NCI-H2107 (cell line): Measurements from ENCODE around the gene ZNF407.

Source experiments
- DNase-seq: peaks from one replicate; lab custom pipeline; 2025; lab: John Stamatoyannopoulos, UW

The ZNF407 gene

GRCh38 chr18:75009878-75010277 lies 412.2 kb downstream of the ZNF407 start:
- DNase-seq = no peak

GRCh38 chr18:75010278-75010677 lies 412.6 kb downstream of the ZNF407 start:
- no peak for DNase-seq

GRCh38 chr18:75010689-75011088 lies 413.0 kb downstream of the ZNF407 start:
- DNase-seq = no peak

- DNase-seq = no peak
Measured at GRCh38 chr18:75016025-75016717, 418.5 kb downstream of the ZNF407 start.

- DNase-seq = no peak
Measured at GRCh38 chr18:75023473-75023872, 425.8 kb downstream of the ZNF407 start.

- no peak for DNase-seq
Measured at GRCh38 chr18:75024871-75025270, 427.2 kb downstream of the ZNF407 start.

- no peak for DNase-seq
Measured at GRCh38 chr18:75025573-75025972, 427.9 kb downstream of the ZNF407 start.

GRCh38 chr18:75029481-75029880 lies 431.8 kb downstream of the ZNF407 start:
- DNase-seq = no peak

GRCh38 chr18:75031717-75032317 lies 434.1 kb downstream of the ZNF407 start:
- DNase-seq = no peak

DNA sequence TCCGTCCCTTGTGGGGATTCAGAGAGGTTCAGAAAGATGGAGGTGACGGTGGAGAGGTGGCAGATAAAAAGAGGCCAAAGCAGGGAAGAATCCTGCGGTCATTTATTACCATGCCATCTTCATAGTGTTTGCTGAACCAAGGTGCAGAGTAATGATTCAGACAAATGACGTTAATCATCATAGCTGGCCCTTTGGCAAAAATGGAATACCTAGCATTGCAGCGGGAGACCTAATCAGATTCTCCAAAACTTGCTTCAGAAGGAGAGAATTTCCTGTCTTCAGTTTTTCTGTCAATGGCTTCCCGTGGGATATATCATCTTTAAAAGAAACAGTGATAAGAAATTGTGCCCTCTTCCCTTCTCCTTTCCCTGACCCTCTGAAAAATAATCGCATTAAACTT lies 435.8 kb downstream of the ZNF407 start:
- DNase-seq = no peak

DNA sequence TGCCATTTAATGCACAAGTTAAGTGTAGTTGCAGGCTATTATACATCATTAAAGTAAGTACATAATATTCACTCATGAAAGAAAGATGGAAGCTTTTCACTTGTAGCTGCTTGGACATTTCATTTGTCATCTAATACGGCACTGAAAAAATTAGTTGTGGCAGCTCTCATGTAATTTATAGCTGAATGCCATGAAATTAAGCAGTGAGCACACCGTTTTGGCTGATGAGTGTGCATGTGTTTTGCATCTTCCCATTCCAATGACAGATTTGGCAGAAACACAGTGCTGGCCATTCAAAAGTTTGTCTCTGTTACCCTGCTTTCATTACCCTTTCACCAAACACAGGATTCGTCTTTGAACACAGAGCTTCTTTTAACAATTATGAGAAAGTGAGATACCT lies 437.3 kb downstream of the ZNF407 start:
- DNase-seq = no peak

DNA sequence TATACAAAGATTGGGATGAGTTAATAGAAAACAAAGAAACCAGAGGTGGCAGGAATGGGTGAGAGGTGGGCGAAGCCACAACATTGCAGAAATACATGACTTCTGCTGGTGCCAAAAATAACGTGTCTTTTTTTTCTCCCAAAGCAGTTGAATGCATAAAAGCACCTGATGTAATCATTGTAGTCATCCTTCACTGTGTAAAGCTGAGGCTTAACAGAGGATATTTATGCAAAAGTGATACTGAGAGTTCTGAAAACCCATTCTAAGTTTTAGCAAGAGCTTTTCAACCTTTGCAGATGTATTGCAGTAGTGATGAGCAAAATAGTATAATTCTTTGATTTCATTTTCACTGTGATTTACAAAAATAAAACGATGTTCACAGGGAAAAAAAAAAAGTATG lies 438.3 kb downstream of the ZNF407 start:
- DNase-seq = no peak

- DNase-seq = no peak
Measured at GRCh38 chr18:75036917-75037688, 439.4 kb downstream of the ZNF407 start.

GRCh38 chr18:75037689-75037955 lies 440.0 kb downstream of the ZNF407 start:
- DNase-seq = no peak

DNA sequence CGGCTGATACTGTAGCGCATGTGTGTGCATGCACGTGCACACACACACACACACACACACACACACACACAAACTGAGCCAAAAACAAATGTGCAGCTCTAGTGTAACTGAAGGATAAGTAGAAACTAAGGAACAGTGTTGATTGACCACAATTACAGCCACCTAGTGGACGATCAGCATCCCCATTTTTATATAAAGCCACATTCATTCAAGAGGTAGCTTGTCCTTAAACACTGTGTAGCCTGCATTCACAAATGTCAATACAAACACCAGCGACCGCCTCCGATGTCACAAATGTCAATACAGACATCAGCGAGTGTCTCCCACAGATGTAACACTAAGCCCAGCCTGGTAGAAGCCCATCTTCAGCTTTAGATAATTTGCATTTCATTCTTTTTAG lies 443.9 kb downstream of the ZNF407 start:
- DNase-seq = no peak

DNA sequence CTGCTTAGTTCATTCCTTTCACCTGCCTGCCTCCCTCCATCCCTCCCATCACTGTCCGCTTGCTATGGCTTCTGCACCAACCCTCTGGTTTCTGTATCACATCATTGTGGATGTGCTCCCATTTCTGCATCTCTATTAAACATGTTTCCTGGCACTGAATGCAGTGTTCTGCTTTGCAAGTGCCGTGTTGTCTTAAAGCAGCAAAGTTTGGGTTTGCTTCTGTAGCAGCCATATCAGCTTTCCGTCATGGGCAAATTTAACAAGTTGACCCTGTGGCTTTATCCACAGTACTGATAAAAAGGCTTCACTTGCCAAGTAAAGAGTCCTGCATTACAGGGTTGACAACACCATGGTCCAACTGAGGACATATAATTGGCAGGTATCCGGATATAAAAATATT lies 445.8 kb downstream of the ZNF407 start:
- no peak for DNase-seq

DNA sequence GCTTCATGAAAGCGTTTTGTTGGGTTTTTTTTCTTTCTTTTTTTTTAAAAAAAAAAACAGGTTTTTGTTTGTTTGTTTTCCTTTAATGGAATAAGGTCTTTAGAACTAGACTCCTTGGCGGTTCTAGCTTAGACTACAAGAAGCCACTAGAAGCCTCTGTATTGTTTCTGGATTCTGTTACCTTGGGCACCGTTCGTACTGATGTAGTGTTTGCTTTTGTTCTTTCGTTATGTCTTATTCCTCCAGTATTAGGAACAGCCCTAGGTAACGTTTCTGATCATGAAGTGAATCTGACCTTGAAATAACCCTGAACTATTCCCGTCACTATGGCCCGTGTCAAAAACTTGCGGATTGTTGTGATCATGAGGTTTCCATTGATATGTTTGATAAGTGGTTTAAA lies 446.6 kb downstream of the ZNF407 start:
- DNase-seq = no peak

- no peak for DNase-seq
Measured at GRCh38 chr18:75044791-75045190, 447.1 kb downstream of the ZNF407 start.

DNA sequence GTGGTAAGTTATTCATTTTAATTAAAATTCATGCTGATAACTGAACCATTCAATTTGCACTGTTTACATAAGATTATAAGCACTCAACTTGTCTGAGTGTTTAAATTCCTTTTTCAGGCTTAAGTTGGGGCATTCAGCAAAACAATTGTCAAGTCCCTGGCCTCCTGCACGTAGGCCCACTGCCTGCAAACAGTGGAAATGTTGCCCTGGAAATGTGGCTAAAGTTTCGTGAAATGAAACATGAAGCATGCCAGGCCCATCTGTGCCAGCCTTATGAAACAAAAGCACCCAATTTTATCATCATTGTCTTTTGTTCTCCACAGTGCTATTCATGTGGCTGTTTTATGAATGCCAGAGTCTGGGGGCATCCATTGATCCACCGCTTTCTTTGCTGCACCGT lies 447.6 kb downstream of the ZNF407 start:
- no peak for DNase-seq

DNA sequence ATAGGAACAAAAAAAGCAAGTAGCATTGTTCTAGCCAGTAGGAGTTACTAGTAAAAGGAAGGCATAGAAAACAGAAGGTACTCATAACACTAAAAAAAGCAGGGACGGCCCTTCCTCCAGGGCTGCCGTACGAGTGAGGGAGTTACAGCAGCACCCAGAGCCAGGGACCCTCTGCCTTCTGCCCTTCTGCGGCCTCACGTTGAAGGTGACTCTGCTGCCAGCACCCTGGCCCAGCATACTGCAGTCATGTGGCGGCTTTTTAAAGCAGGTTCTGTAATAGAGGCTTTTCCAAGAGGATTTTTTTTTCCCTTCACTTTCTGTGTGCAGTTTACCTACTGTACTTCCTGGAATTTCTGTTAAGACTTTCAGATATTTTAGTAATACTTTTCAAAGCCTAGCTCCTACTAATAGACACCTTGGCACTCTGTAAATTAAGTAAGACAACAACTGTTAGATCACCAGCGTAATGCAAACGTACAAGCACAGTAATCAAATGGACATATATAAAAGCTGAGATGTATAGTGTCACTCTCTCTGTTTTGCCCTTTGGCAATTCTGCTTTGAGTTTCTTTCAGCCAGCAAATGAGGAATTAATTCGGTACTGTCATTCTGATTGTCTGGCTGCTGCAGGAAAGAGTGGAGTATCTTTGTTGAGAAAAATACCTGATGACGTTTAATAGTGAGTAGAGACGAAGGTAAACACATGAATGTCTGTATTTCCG lies 449.7 kb downstream of the ZNF407 start:
- DNase-seq = no peak

DNA sequence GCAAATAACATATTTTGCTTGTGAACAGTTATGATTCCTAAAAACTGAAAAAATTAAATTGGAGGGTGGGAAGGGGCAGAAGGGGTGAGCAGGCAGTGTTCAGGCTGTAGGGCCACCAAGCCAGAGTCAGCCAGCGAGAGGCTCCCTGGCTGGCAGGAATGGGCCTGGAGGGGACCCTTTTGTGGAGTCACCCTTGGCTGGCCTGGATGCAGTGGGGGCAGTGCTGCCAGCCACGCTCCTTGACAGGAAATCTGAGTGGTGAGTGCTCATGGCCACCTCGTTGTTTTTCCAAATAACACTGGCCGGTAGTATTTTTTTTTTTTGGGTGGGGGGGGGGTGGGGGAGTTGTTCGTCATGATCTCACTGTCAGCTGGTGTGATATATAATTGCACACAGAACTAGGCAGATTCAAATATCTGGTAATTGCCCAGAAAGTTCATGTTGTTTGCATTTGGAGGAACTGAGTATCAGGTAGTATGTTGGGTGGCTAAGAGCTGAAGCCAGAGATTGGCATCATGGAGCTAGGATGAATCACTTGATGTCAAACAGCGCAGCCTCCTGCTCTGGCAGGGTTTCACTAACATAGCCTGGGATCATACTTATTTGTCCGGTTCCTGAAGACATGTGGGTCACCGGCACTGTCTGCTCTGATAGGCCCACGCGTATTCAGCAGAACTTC lies 451.2 kb downstream of the ZNF407 start:
- no peak for DNase-seq

GRCh38 chr18:75049455-75049789 lies 451.8 kb downstream of the ZNF407 start:
- no peak for DNase-seq
